GM21723 (cell line): ENCODE results near the gene TMEM98.
"Not testable (repeated sequence)": the region's sequence is repeated elsewhere in the genome, so short reads cannot be mapped to it uniquely, and the experiment has no call there.

Source experiments
- ATAC-seq: cut with Tn5 transposase; IDR thresholded peaks from one replicate; pipeline ENCODE4 v1.9.1; 2021; ENCODE audit warnings: mild to moderate bottlenecking, moderate library complexity; ENCODE audit not compliant: unreplicated experiment

The TMEM98 gene

GRCh38 chr17:32941419-32942032 is 13.6 kb downstream of the TMEM98 start:
- no peak for ATAC-seq

- ATAC-seq, result no peak
Measured at GRCh38 chr17:32943206-32943605, 15.3 kb downstream of the TMEM98 start.

GRCh38 chr17:32943647-32944191 is 15.8 kb downstream of the TMEM98 start:
- no peak for ATAC-seq

GRCh38 chr17:32944248-32945020 is 16.5 kb downstream of the TMEM98 start:
- ATAC-seq, result no peak

GRCh38 chr17:32946375-32947135 is 18.6 kb downstream of the TMEM98 start:
- ATAC-seq, result no peak

GRCh38 chr17:32947736-32948135 is 19.8 kb downstream of the TMEM98 start:
- ATAC-seq, result no peak

GRCh38 chr17:32949181-32949580 is 21.2 kb downstream of the TMEM98 start:
- no peak for ATAC-seq

- ATAC-seq, result not testable (repeated sequence)
Measured at GRCh38 chr17:32952491-32952890, 24.5 kb downstream of the TMEM98 start.

GRCh38 chr17:32953045-32953444 is 25.1 kb downstream of the TMEM98 start:
- ATAC-seq, result no peak

GRCh38 chr17:32953857-32954256 is 25.9 kb downstream of the TMEM98 start:
- ATAC-seq, result no peak

- no peak for ATAC-seq
Measured at GRCh38 chr17:32954477-32954876, 26.5 kb downstream of the TMEM98 start.

- ATAC-seq, result no peak
Measured at GRCh38 chr17:32955155-32955554, 27.2 kb downstream of the TMEM98 start.

GRCh38 chr17:32956240-32956970 is 28.5 kb downstream of the TMEM98 start:
- no peak for ATAC-seq

GRCh38 chr17:32958418-32958817 is 30.5 kb downstream of the TMEM98 start:
- no peak for ATAC-seq

GRCh38 chr17:32960815-32961214 is 32.9 kb downstream of the TMEM98 start:
- ATAC-seq, result no peak

GRCh38 chr17:32962320-32962711 is 34.4 kb downstream of the TMEM98 start:
- no peak for ATAC-seq

- no peak for ATAC-seq
Measured at GRCh38 chr17:32964541-32964940, 36.6 kb downstream of the TMEM98 start.

- not testable (repeated sequence) for ATAC-seq
Measured at GRCh38 chr17:32969231-32969630, 41.3 kb downstream of the TMEM98 start.

- peak; percentile 73 for ATAC-seq
Measured at GRCh38 chr17:32970281-32970680, 42.3 kb downstream of the TMEM98 start.

GRCh38 chr17:32971171-32971570 is 43.2 kb downstream of the TMEM98 start:
- ATAC-seq, result peak; percentile 79

GRCh38 chr17:32976131-32976530 is 48.2 kb downstream of the TMEM98 start:
- ATAC-seq, result no peak
